SK-N-SH treated with all-trans-retinoic acid at 6 μM for 48 hours (cell line): Measurements from ENCODE around the gene COBL.

ENCODE experiments used
- ISL1 ChIP-seq: fragments of 250-450 bp; sonication (Bioruptor Pico); IDR thresholded peaks from 2 replicates; pipeline ENCODE4 v2.1.2; 2022; ENCODE audit warnings: mild to moderate bottlenecking, moderate library complexity
- TF ChIP-seq, protein P1 (sequence below): fragments of 250-450 bp; sonication (Bioruptor Pico); IDR thresholded peaks from 2 replicates; pipeline ENCODE4 v1.8.0; 2020; ENCODE audit warnings: mild to moderate bottlenecking, moderate library complexity, borderline replicate concordance

DNA sequence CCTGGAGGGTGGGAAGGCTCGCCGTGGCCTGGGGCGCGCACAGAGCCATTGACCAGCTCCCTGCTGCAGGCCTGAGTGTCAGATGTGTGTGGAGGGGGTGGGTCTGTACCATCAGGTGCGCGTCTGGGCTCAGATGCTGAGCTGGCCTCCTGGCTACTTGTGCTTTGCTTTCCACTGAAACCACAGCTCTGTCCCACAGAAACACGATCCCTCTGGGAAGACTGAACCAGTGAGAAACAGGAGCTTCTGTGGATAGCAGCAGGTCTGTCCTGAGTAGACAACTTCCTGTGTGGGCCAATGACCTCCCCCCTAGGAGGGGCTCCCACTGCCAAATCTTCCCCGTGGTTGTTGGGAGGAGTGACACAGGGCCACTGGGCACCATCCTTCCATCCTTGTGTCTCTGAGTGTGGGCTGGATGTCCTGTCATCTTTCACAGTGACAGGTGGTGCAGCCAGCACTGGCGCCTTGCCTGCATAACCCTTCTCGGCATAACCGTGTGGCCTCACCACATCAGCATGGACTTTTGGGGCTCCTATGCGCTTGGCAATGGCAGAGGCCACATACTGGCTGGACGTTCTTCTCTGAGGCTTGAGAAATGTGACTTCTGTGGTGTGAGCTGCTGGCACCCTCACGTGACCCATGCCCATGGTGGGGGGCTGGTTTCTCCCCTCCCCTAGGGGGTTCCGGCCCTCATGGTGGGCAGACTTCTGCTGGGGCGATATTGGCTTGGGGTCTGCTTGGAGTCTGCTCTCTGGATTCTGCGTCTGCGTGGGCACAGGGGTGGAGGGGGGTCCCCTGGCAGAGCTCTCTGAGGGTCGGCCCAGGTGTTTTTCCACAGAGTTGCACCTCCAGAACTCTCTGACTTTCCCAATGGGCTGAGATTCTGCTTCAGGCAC lies 288.4 kb downstream of the COBL start:
- TF ChIP-seq, protein P1, sequence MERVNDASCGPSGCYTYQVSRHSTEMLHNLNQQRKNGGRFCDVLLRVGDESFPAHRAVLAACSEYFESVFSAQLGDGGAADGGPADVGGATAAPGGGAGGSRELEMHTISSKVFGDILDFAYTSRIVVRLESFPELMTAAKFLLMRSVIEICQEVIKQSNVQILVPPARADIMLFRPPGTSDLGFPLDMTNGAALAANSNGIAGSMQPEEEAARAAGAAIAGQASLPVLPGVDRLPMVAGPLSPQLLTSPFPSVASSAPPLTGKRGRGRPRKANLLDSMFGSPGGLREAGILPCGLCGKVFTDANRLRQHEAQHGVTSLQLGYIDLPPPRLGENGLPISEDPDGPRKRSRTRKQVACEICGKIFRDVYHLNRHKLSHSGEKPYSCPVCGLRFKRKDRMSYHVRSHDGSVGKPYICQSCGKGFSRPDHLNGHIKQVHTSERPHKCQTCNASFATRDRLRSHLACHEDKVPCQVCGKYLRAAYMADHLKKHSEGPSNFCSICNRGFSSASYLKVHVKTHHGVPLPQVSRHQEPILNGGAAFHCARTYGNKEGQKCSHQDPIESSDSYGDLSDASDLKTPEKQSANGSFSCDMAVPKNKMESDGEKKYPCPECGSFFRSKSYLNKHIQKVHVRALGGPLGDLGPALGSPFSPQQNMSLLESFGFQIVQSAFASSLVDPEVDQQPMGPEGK (CRISPR knock-in tag) = no peak
- no peak for TF ChIP-seq ISL1 (CRISPR knock-in tag)
